ENCODE data around the gene RAB28. TPM values are rescaled to one million over a fixed set of nuclear protein-coding genes. Genes with fewer than 3 reads are reported as not detected.
A peak's percentile ranks its signal among the peaks of the same experiment; 100 is the strongest.

Gene RAB28
- total RNA-seq, 1 experiment from 2014 or later, result 17.1 TPM

DNA sequence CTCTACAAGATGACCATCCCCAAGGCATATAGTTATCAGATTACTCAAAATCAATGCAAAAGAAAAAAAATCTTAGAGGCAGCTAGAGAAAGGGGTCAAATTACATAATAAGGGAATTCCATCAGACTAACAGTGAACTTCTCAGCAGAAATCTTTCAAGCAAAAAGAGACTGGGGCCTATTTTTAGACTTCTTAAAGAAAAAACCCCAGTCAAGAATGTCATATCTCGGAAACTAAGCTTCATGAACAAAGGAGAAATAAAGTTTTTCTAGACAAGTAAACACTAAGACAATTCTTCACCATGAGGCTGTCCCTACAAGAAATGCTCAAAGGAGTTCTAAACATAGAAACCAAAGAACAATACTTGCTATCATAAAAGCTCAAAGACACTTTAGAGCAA, 51.7 kb downstream of the RAB28 start:
- no peak for TF ChIP-seq GABPB1 (CRISPR knock-in tag; IDR thresholded peaks at IDR 0.05)
- TF ChIP-seq, protein P1, sequence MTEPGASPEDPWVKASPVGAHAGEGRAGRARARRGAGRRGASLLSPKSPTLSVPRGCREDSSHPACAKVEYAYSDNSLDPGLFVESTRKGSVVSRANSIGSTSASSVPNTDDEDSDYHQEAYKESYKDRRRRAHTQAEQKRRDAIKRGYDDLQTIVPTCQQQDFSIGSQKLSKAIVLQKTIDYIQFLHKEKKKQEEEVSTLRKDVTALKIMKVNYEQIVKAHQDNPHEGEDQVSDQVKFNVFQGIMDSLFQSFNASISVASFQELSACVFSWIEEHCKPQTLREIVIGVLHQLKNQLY (CRISPR knock-in tag; IDR thresholded peaks at IDR 0.05), result no peak
- TF ChIP-seq, protein P2, sequence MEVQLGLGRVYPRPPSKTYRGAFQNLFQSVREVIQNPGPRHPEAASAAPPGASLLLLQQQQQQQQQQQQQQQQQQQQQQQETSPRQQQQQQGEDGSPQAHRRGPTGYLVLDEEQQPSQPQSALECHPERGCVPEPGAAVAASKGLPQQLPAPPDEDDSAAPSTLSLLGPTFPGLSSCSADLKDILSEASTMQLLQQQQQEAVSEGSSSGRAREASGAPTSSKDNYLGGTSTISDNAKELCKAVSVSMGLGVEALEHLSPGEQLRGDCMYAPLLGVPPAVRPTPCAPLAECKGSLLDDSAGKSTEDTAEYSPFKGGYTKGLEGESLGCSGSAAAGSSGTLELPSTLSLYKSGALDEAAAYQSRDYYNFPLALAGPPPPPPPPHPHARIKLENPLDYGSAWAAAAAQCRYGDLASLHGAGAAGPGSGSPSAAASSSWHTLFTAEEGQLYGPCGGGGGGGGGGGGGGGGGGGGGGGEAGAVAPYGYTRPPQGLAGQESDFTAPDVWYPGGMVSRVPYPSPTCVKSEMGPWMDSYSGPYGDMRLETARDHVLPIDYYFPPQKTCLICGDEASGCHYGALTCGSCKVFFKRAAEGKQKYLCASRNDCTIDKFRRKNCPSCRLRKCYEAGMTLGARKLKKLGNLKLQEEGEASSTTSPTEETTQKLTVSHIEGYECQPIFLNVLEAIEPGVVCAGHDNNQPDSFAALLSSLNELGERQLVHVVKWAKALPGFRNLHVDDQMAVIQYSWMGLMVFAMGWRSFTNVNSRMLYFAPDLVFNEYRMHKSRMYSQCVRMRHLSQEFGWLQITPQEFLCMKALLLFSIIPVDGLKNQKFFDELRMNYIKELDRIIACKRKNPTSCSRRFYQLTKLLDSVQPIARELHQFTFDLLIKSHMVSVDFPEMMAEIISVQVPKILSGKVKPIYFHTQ (CRISPR knock-in tag; IDR thresholded peaks at IDR 0.05), result no peak
- TF ChIP-seq ZBTB21 (CRISPR knock-in tag; IDR thresholded peaks at IDR 0.05; ENCODE audit: borderline replicate concordance), result no peak
- TF ChIP-seq ZNF219 (CRISPR knock-in tag; IDR thresholded peaks at IDR 0.05; ENCODE audit: borderline replicate concordance), result no peak
- DNase-seq (ENCODE audit: low spot score) (no peak), ATAC-seq (no peak)
- Mint-ChIP-seq H3K9me3 (peaks cover 16% of the 10 kb centered on the region), H3K4me3 (no peak overlapping the region), H3K4me1 (peaks cover 34% of the 10 kb centered on the region), H3K27me3 (ENCODE audit: low read depth) (no peaks in the 10 kb centered on the region), H3K27ac (peak overlapping the region; percentile 35), H3K36me3 (peaks cover 14% of the 10 kb centered on the region)
- POLR2A ChIA-PET, result no interaction called here
- CTCF ChIA-PET, result interaction anchor here (0.6 to 2.5 kb wide), 12 partner anchors 10 to 580 kb away, joined by 3 to 19 read pairs (median 10); partner anchors contain the start of genes NKX3-2 and RAB28

DNA sequence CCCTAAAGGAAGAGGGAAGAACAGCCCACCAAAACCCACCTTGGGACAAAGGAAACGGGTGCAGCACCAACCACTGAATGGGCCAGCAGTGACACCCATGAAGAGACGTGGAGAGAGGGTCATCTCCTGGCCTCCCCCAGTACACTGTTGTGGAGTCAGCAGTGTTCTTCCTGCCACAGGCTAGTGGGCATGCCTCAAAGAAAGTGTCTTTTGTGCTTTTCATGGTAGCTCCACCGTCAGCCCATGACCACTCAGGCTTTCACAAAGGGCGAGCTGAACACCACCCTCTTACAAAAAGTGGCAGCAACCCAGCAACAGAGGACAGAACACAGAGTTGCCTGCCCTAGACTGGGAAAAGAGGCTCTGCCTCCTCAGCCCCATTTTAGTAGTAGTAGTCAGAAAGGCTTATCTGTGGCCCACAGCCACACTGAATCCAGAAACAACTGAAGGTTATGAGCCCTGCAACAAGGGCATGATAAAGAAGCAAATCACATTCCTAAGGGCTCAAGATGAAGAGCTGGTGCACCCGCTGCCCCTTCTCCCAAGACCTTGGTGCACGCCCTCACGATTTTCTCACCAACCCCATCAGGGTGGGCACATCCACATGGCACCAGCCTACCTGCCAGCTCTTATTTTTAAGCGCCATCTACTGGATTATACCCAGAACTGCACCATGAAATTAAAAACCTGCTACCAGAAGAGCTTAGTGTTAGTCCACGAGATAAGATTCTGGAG, 53.1 kb downstream of the RAB28 start:
- Mint-ChIP-seq H3K4me1 (peaks cover 39% of the 10 kb centered on the region), H3K36me3 (peaks cover under 1% of the 10 kb centered on the region; the same call in 1 of the 2 replicates), H3K4me3 (no peak overlapping the region), H3K9me3 (peaks cover 1% of the 10 kb centered on the region), H3K27ac (peak overlapping the region; percentile 53; the same call in 1 of the 2 replicates), H3K27me3 (ENCODE audit: low read depth) (no peaks in the 10 kb centered on the region)
- DNase-seq (ENCODE audit: low spot score) (no peak), ATAC-seq (peak; percentile 89)
- TF ChIP-seq JUN (CRISPR knock-in tag; IDR thresholded peaks at IDR 0.05) (no peak), TEAD4 (CRISPR knock-in tag; IDR thresholded peaks at IDR 0.05) (no peak)
- TF ChIP-seq, protein P3, sequence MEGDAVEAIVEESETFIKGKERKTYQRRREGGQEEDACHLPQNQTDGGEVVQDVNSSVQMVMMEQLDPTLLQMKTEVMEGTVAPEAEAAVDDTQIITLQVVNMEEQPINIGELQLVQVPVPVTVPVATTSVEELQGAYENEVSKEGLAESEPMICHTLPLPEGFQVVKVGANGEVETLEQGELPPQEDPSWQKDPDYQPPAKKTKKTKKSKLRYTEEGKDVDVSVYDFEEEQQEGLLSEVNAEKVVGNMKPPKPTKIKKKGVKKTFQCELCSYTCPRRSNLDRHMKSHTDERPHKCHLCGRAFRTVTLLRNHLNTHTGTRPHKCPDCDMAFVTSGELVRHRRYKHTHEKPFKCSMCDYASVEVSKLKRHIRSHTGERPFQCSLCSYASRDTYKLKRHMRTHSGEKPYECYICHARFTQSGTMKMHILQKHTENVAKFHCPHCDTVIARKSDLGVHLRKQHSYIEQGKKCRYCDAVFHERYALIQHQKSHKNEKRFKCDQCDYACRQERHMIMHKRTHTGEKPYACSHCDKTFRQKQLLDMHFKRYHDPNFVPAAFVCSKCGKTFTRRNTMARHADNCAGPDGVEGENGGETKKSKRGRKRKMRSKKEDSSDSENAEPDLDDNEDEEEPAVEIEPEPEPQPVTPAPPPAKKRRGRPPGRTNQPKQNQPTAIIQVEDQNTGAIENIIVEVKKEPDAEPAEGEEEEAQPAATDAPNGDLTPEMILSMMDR (IDR thresholded peaks at IDR 0.05), result peak; percentile 73
- CTCF ChIA-PET, result interaction anchor here (0.5 to 2.5 kb wide), 53 partner anchors 8 to 579 kb away, joined by 3 to 24 read pairs (median 5); partner anchors contain the start of genes NKX3-2 and RAB28
- POLR2A ChIA-PET, result no interaction called here

DNA sequence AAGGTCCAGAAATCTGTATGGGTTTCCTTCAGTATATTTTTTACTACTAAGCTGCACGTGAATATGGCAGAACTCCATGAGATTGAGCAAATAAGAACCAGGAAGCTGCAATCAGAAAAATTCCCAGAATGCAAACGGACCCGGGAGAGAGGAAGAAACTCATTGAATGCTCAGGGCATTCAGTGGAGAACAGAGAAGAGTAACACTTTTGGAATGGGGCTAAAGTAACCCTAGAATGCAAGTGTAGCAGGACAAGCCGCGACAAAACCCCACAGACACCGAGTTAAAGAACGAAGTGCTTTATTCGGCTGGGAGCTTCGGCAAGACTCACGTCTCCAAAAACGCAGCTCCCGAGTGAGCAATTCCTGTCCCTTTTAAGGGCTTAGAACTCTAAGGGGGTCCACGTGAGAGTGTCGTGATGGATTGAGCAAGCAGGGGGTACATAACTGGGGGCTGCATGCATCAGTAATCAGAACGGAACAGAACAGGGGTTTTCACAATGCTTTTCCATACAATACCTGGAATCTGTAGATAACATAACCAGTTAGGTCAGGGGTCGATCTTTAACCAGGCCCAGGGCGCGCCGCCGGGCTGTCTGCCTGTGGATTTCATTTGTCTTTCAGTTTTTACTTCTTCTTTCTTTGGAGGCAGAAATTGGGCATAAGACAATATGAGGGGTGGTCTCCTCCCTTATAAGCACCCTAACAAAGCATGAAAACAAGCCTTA, 56.4 kb downstream of the RAB28 start:
- Mint-ChIP-seq H3K4me1 (peaks cover 32% of the 10 kb centered on the region), H3K36me3 (peaks cover 8% of the 10 kb centered on the region), H3K9me3 (no peaks in the 10 kb centered on the region; the same call in 1 of the 2 replicates), H3K4me3 (no peak overlapping the region; the same call in 1 of the 2 replicates), H3K27me3 (ENCODE audit: low read depth) (no peaks in the 10 kb centered on the region), H3K27ac (peak overlapping the region; percentile 91)
- ChIA-PET POLR2A (no interaction called here), CTCF (interaction anchor here (1.4 kb wide), 1 partner anchor 179 kb away, joined by 5 read pairs; no protein-coding TSS in a partner anchor)
- DNase-seq (ENCODE audit: low spot score), result no peak
- peak; percentile 40 for ATAC-seq
- TF ChIP-seq ESRRA (CRISPR knock-in tag; IDR thresholded peaks at IDR 0.05; ENCODE audit: borderline replicate concordance) (no peak), ETV6 (CRISPR knock-in tag; IDR thresholded peaks at IDR 0.05) (no peak), ZNF219 (CRISPR knock-in tag; IDR thresholded peaks at IDR 0.05; ENCODE audit: borderline replicate concordance) (no peak), FOXK1 (CRISPR knock-in tag; IDR thresholded peaks at IDR 0.05) (no peak), GABPB1 (CRISPR knock-in tag; IDR thresholded peaks at IDR 0.05) (no peak)
- TF ChIP-seq, protein P4, sequence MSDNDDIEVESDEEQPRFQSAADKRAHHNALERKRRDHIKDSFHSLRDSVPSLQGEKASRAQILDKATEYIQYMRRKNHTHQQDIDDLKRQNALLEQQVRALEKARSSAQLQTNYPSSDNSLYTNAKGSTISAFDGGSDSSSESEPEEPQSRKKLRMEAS (CRISPR knock-in tag; IDR thresholded peaks at IDR 0.05), result no peak
- TF ChIP-seq, protein P5, sequence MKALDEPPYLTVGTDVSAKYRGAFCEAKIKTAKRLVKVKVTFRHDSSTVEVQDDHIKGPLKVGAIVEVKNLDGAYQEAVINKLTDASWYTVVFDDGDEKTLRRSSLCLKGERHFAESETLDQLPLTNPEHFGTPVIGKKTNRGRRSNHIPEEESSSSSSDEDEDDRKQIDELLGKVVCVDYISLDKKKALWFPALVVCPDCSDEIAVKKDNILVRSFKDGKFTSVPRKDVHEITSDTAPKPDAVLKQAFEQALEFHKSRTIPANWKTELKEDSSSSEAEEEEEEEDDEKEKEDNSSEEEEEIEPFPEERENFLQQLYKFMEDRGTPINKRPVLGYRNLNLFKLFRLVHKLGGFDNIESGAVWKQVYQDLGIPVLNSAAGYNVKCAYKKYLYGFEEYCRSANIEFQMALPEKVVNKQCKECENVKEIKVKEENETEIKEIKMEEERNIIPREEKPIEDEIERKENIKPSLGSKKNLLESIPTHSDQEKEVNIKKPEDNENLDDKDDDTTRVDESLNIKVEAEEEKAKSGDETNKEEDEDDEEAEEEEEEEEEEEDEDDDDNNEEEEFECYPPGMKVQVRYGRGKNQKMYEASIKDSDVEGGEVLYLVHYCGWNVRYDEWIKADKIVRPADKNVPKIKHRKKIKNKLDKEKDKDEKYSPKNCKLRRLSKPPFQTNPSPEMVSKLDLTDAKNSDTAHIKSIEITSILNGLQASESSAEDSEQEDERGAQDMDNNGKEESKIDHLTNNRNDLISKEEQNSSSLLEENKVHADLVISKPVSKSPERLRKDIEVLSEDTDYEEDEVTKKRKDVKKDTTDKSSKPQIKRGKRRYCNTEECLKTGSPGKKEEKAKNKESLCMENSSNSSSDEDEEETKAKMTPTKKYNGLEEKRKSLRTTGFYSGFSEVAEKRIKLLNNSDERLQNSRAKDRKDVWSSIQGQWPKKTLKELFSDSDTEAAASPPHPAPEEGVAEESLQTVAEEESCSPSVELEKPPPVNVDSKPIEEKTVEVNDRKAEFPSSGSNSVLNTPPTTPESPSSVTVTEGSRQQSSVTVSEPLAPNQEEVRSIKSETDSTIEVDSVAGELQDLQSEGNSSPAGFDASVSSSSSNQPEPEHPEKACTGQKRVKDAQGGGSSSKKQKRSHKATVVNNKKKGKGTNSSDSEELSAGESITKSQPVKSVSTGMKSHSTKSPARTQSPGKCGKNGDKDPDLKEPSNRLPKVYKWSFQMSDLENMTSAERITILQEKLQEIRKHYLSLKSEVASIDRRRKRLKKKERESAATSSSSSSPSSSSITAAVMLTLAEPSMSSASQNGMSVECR (CRISPR knock-in tag; IDR thresholded peaks at IDR 0.05; ENCODE audit: borderline replicate concordance), result no peak
- TF ChIP-seq, protein P6, sequence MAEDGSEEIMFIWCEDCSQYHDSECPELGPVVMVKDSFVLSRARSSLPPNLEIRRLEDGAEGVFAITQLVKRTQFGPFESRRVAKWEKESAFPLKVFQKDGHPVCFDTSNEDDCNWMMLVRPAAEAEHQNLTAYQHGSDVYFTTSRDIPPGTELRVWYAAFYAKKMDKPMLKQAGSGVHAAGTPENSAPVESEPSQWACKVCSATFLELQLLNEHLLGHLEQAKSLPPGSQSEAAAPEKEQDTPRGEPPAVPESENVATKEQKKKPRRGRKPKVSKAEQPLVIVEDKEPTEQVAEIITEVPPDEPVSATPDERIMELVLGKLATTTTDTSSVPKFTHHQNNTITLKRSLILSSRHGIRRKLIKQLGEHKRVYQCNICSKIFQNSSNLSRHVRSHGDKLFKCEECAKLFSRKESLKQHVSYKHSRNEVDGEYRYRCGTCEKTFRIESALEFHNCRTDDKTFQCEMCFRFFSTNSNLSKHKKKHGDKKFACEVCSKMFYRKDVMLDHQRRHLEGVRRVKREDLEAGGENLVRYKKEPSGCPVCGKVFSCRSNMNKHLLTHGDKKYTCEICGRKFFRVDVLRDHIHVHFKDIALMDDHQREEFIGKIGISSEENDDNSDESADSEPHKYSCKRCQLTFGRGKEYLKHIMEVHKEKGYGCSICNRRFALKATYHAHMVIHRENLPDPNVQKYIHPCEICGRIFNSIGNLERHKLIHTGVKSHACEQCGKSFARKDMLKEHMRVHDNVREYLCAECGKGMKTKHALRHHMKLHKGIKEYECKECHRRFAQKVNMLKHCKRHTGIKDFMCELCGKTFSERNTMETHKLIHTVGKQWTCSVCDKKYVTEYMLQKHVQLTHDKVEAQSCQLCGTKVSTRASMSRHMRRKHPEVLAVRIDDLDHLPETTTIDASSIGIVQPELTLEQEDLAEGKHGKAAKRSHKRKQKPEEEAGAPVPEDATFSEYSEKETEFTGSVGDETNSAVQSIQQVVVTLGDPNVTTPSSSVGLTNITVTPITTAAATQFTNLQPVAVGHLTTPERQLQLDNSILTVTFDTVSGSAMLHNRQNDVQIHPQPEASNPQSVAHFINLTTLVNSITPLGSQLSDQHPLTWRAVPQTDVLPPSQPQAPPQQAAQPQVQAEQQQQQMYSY (CRISPR knock-in tag; IDR thresholded peaks at IDR 0.05), result no peak
